ENCODE results near the gene P2RY12.

Gene P2RY12

DNA sequence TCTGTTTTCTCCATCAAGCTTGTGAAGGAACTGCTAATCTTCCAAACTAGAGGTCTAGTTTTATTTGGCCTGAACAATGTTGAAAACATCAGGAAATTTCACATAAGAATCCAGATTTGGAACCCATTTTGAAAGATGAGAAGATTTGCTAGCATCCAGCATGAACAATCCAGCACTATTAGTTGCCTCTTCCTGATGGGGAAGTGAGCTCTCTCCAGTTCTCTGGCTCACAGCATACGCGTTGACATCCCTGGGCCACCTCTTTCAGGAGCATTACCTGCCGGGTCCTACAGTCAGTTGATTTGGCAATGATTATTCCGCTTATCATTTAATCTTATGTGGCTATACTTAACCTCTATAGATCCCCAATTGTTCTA, 78.8 kb downstream of the P2RY12 start:
- no peak for FAIRE-seq

GRCh38 chr3:151305060-151305774, 79.3 kb downstream of the P2RY12 start:
- FAIRE-seq, result no peak

- FAIRE-seq, result no peak
Observed at GRCh38 chr3:151303751-151304150, 80.8 kb downstream of the P2RY12 start.

DNA sequence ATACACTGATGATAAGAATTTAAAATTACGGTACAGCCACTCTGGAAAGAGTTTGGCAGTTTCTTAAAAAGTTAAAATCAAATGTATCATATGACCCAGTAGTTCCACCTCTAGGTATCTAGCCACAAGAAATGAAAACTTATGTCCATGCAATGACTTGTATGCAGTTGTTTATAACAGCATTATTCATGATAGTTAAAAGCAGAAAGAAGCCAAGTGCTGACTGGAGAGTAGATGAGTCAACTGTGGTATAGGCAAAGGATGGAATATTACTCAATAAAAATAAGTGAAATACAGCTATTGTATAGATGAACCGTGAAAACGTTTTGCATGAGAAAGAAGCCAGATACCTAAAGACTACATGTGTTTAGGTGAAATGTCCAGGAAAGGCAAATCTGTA, 82.8 kb downstream of the P2RY12 start:
- no peak for FAIRE-seq

- no peak for FAIRE-seq
Observed at GRCh38 chr3:151300539-151300938, 84.0 kb downstream of the P2RY12 start.

DNA sequence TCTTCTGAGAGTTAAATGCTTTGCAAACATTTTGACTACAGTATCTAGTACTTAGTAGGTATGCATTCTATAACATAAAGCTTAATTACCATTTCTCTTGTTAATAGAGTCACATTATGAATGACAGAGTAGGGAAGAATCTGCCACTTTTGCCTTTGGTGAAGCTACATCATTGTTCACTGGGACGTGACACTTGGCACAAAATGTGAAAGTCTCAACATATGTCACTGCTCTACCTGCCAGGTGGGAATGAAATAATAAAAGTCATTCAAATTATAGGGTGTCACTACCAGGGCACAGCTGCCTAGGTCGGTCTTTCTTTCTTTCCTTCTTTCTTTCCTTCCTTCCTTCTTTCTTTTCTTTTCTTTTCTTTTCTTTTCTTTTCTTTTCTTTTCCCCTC, 85.5 kb downstream of the P2RY12 start:
- no peak for FAIRE-seq

DNA sequence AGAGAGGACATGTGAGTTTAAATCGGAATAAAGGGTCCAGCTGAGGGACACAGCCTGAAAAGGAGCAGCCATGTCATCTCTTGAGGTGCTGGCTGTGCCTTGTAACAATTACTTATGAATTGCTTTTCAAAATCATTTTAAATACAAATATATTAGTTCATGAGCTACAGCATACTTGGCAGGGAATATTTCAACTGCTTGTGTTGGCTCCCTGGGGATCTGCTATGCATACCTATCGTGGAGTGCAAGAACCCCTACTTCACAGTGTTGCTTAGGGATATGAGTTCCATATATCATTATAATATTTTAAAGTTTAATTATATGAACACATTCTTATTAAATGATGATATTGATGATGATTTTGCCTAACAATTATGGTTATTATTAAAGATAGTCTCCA, 87.1 kb downstream of the P2RY12 start:
- FAIRE-seq, result no peak

DNA sequence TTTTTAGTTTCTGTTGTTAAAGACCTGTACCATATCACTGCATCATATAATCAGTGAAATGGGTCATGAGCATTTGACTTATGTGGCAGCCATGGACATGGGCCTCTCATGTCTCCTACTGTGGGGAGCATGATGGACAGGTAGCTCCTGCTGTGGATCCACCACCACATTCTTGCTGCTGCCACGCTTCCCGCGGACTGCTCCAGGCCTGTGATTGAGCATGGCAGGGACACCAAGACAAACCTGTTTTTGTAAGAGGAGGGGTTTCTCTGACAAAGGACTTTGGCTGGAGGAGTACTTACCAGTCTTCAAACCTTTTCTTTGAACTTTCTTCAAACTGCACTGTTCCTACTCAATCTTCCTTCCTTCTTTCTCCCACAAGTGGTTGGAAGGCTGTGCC, 88.3 kb downstream of the P2RY12 start:
- FAIRE-seq, result no peak

- no peak for FAIRE-seq
Observed at GRCh38 chr3:151293127-151293526, 91.4 kb downstream of the P2RY12 start.

- FAIRE-seq, result no peak
Observed at GRCh38 chr3:151290673-151291072, 93.9 kb downstream of the P2RY12 start.

DNA sequence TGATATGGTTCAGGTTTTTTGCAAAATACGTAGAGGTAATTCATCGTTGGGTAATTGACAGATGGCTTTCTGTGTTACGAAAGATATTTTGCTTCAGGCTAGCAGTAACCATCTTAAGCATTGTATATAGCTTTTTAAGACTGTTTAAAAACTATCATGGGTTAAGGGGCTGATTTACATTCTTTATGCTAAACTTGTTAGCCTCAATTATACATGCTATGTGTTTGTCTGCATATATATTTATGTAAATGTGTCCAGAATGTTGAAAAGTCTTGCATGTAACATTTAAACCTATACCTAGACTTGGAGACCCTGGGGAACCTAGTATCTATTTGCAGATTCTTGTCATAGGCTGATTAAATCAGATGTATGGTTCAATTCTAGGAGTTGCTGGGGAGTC, 95.1 kb downstream of the P2RY12 start:
- FAIRE-seq, result no peak
